MM.1S (cell line): ENCODE results near the gene EFR3B.

Source experiments
- EZH2 ChIP-seq: fragments of 300-600 bp; sonication (generic); optimal IDR thresholded peaks from 2 replicates; pipeline ENCODE3; 2017; ENCODE audit warnings: low read depth, mild to moderate bottlenecking, antibody characterized with exemption, low read length, mixed read lengths
- EZH2phosphoT487 ChIP-seq: fragments of 300-600 bp; sonication (generic); IDR thresholded peaks from 2 replicates; pipeline ENCODE4 v1.6.1; 2018; ENCODE audit warnings: antibody characterized with exemption, low read length
- TF ChIP-seq, protein P1 (sequence below): fragments of 300-600 bp; sonication (generic); IDR thresholded peaks from 2 replicates; pipeline ENCODE4 v1.5.1; 2016; ENCODE audit warnings: antibody characterized with exemption, low read length, mixed read lengths

DNA sequence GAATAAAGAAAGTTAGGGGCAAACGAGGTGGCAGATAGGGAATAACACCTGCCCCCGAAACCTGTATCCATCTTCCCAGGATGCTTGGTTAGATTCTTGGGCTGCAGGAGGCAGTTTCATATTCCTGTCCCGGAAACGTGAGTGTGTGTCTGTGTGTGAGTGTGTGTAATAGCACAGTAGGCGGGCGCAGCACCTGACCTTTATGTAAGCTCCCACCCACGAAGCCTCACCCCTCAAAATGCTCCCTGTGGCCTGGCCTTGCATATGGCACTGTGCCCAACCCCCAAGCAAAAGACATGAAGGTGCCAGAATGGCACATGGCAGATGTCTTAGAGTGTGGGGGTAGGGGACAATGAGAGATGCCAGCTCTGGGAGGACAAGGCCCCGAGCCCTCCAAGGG is 48.9 kb downstream of the EFR3B start:
- TF ChIP-seq, protein P1, sequence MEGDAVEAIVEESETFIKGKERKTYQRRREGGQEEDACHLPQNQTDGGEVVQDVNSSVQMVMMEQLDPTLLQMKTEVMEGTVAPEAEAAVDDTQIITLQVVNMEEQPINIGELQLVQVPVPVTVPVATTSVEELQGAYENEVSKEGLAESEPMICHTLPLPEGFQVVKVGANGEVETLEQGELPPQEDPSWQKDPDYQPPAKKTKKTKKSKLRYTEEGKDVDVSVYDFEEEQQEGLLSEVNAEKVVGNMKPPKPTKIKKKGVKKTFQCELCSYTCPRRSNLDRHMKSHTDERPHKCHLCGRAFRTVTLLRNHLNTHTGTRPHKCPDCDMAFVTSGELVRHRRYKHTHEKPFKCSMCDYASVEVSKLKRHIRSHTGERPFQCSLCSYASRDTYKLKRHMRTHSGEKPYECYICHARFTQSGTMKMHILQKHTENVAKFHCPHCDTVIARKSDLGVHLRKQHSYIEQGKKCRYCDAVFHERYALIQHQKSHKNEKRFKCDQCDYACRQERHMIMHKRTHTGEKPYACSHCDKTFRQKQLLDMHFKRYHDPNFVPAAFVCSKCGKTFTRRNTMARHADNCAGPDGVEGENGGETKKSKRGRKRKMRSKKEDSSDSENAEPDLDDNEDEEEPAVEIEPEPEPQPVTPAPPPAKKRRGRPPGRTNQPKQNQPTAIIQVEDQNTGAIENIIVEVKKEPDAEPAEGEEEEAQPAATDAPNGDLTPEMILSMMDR: no peak
- TF ChIP-seq EZH2 (no peak), EZH2phosphoT487 (no peak)
